Measurements from ENCODE around the gene ATR. TPM values are rescaled to one million over a fixed set of nuclear protein-coding genes. Genes with fewer than 3 reads are reported as not detected.

The ATR gene
- polyA plus RNA-seq, 3 donors = 6.3 to 16.4 (median 6.6) TPM

GRCh38 chr3:142460689-142461088 is 117.8 kb downstream of the ATR start:
- Histone ChIP-seq H3K27ac (ENCODE audit: low read depth in 1 of 2, low read length in 2 of 2) (no peak overlapping the region), H3K36me3 (replicated peaks in 1 of 2; ENCODE audit: control insufficient read depth in 1 of 2, insufficient read depth in 2 of 2, low read length in 2 of 2) (peaks cover 53 to 82% of the 10 kb centered on the region in 2 donors)

GRCh38 chr3:142459929-142460328 is 118.6 kb downstream of the ATR start:
- Histone ChIP-seq H3K36me3 (replicated peaks in 1 of 2; ENCODE audit: control insufficient read depth in 1 of 2, insufficient read depth in 2 of 2, low read length in 2 of 2) (peaks cover 49 to 84% of the 10 kb centered on the region in 2 donors), H3K27ac (ENCODE audit: low read depth in 1 of 2, low read length in 2 of 2) (no peak overlapping the region), H2AFZ (ENCODE audit: insufficient read depth, low read depth, low read length, poor library complexity, severe bottlenecking) (no peak overlapping the region), H3K79me2 (ENCODE audit: insufficient read depth, low read length) (no peaks in the 10 kb centered on the region), H3K27me3 (ENCODE audit: control insufficient read depth in 2 of 2, insufficient read depth in 2 of 2, low read length in 2 of 2) (no peaks in the 10 kb centered on the region), H3K4me1 (ENCODE audit: control insufficient read depth in 1 of 2, insufficient read depth in 2 of 2, low read length in 2 of 2) (no peaks in the 10 kb centered on the region), H3K4me3 (replicated peaks in 1 of 3; ENCODE audit: low read depth in 2 of 3, low read length in 3 of 3) (no peak overlapping the region), H3K9me3 (replicated peaks in 1 of 2; ENCODE audit: control insufficient read depth in 1 of 2, insufficient read depth in 1 of 2, low read length in 2 of 2) (no peaks in the 10 kb centered on the region), H4K20me1 (ENCODE audit: insufficient read depth, low read length) (no peaks in the 10 kb centered on the region), H3K4me2 (replicated peaks; ENCODE audit: extremely low read depth, low read length, poor library complexity, severe bottlenecking) (no peak overlapping the region), H3K9ac (ENCODE audit: insufficient read depth, low read length, poor library complexity, severe bottlenecking) (no peak overlapping the region)
- no peak for TF ChIP-seq CTCF (IDR thresholded peaks at IDR 0.05)
- no CpG with 5 or more reads among the region's 2 CpGs for WGBS (ENCODE audit: insufficient coverage)
- Mint-ChIP-seq H3K4me1 (no peaks in the 10 kb centered on the region), H3K36me3 (peaks cover 46 to 52% of the 10 kb centered on the region in 2 donors), H3K27ac (no peak overlapping the region), H3K27me3 (ENCODE audit: low read depth in 3 of 3) (no peaks in the 10 kb centered on the region), H3K4me3 (no peak overlapping the region), H3K9me3 (no peaks in the 10 kb centered on the region)
- no peak for DNase-seq
- intact Hi-C loops (cut with micrococcal nuclease) = no loop called here

More at GRCh38 chr3:142460689-142461088, 117.8 kb downstream of the ATR start:
- no peak overlapping the region for H3K4me3 Mint-ChIP-seq
- no peak overlapping the region for H3K4me2 ChIP-seq (replicated peaks; ENCODE audit: extremely low read depth, low read length, poor library complexity, severe bottlenecking)
- no peaks in the 10 kb centered on the region for H3K27me3 ChIP-seq (ENCODE audit: control insufficient read depth in 2 of 2, insufficient read depth in 2 of 2, low read length in 2 of 2)
- no peaks in the 10 kb centered on the region for H4K20me1 ChIP-seq (ENCODE audit: insufficient read depth, low read length)
- no peak for TF ChIP-seq CTCF (IDR thresholded peaks at IDR 0.05)
- no peak overlapping the region for H3K27ac Mint-ChIP-seq
- no peak overlapping the region for H3K4me3 ChIP-seq (replicated peaks in 1 of 3; ENCODE audit: low read depth in 2 of 3, low read length in 3 of 3)
- peaks cover 47 to 55% of the 10 kb centered on the region in 2 donors for H3K36me3 Mint-ChIP-seq
- H3K4me1 ChIP-seq (ENCODE audit: control insufficient read depth in 1 of 2, insufficient read depth in 2 of 2, low read length in 2 of 2) = no peaks in the 10 kb centered on the region
- H3K79me2 ChIP-seq (ENCODE audit: insufficient read depth, low read length) = no peaks in the 10 kb centered on the region
- no peaks in the 10 kb centered on the region for H3K9me3 Mint-ChIP-seq
- DNase-seq = no peak
- intact Hi-C loops (cut with micrococcal nuclease) = no loop called here
- no peaks in the 10 kb centered on the region for H3K9me3 ChIP-seq (replicated peaks in 1 of 2; ENCODE audit: control insufficient read depth in 1 of 2, insufficient read depth in 1 of 2, low read length in 2 of 2)
- H2AFZ ChIP-seq (ENCODE audit: insufficient read depth, low read depth, low read length, poor library complexity, severe bottlenecking) = no peak overlapping the region
- H3K9ac ChIP-seq (ENCODE audit: insufficient read depth, low read length, poor library complexity, severe bottlenecking) = no peak overlapping the region
- H3K4me1 Mint-ChIP-seq = no peaks in the 10 kb centered on the region
- no peaks in the 10 kb centered on the region for H3K27me3 Mint-ChIP-seq (ENCODE audit: low read depth in 3 of 3)
- WGBS (ENCODE audit: insufficient coverage) = no CpG with 5 or more reads among the region's 3 CpGs

All from CD14-positive monocyte (primary cell).